Keratinocyte (primary cell): ENCODE results near the gene SMYD3.

Experiments used
- CTCF ChIP-seq, 3 experiments: IDR thresholded peaks in 1 of 3; conservative IDR thresholded peaks in 1 of 3; optimal IDR thresholded peaks in 1 of 3; 2 replicates in 2 of 3; 3 replicates in 1 of 3; pipeline versions ENCODE3 to v1.5.1; 2011; ENCODE audit warnings: low read length in 3 of 3, mild to moderate bottlenecking in 3 of 3, moderate library complexity in 2 of 3, control low read depth in 1 of 3, inconsistent platforms in 1 of 3; ENCODE audit not compliant: insufficient read depth in 2 of 3; ENCODE audit errors: extremely low read depth in 1 of 3
- EZH2 ChIP-seq: IDR thresholded peaks from one replicate; pipeline ENCODE4 v1.6.1; 2012; ENCODE audit warnings: inconsistent platforms, mild to moderate bottlenecking, low read length, moderate library complexity

GRCh38 chr1:246350745-246351144 is 156.3 kb downstream of the SMYD3 start:
- TF ChIP-seq CTCF (optimal IDR thresholded peaks at IDR 0.05 in 1 of 3, IDR thresholded peaks at IDR 0.05 in 1 of 3, conservative IDR thresholded peaks at IDR 0.05 in 1 of 3; ENCODE audit: extremely low read depth in 1 of 3, insufficient read depth in 2 of 3, low read length in 3 of 3) (no peak), EZH2 (no peak)
